Large intestine (tissue), 3 donors: ENCODE data around the gene RPTOR. TPM values are rescaled to one million over a fixed set of nuclear protein-coding genes. Genes with fewer than 3 reads are reported as not detected.

Experiments used
- DNase-seq, 2 donors: peaks; one replicate each; pipeline versions ENCODE4 v3.0.0 to v3.0.0-alpha.2; 2013
- H3K27ac ChIP-seq: one replicate; pipeline ENCODE4 v1.5.1; 2013; ENCODE audit warnings: low read length
- H3K27me3 ChIP-seq: 2 replicates; pipeline ENCODE4 v1.6.1; 2013; ENCODE audit warnings: low read length; ENCODE audit not compliant: control insufficient read depth, insufficient read depth
- H3K36me3 ChIP-seq: 2 replicates; pipeline ENCODE4 v1.6.1; 2013; ENCODE audit warnings: low read length; ENCODE audit not compliant: control insufficient read depth, insufficient read depth
- H3K4me1 ChIP-seq: one replicate; pipeline ENCODE4 v1.6.1; 2013; ENCODE audit warnings: low read length; ENCODE audit not compliant: control insufficient read depth, insufficient read depth
- H3K4me3 ChIP-seq: one replicate; pipeline ENCODE4 v1.5.1; 2013; ENCODE audit warnings: low read length
- H3K9me3 ChIP-seq: one replicate; pipeline ENCODE4 v1.6.1; 2013; ENCODE audit warnings: mild to moderate bottlenecking, low read depth, low read length, moderate library complexity; ENCODE audit not compliant: control insufficient read depth
- WGBS: methylation state at CpG from one replicate; pipeline ENCODE4 v1.1.5; 2013; ENCODE audit warnings: low lambda C conversion rate; ENCODE audit not compliant: insufficient coverage; 5-methylcytosine and 5-hydroxymethylcytosine counted together
- polyA plus RNA-seq: library from polyadenylated mRNA; unstranded; fragments of 120-200 nt; gene quantifications from one replicate; pipeline ENCODE4 v1.2.1, GENCODE V29; 2013

Gene RPTOR
- polyA plus RNA-seq, 1 donor, result 16.8 TPM

DNA sequence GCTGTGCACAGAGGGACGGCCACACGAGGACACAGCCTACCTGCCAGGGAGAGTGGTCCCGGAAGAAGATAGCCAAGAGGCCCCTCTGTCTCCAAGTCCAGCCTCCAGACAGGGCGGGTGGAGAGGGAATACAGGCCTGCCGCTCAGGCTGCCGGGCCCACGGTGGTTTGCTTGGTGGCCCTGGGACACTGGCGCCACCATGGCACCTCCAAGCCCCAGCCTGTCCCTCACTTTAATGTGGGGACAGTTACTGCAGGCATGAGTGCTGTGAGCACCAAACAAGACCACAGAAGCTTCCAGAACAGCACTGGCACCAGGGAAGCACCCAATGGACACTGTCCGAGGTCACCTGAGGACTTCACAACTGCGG is 425.0 kb downstream of the RPTOR start:
- no CpG with 5 or more reads among the region's 10 CpGs for WGBS

DNA sequence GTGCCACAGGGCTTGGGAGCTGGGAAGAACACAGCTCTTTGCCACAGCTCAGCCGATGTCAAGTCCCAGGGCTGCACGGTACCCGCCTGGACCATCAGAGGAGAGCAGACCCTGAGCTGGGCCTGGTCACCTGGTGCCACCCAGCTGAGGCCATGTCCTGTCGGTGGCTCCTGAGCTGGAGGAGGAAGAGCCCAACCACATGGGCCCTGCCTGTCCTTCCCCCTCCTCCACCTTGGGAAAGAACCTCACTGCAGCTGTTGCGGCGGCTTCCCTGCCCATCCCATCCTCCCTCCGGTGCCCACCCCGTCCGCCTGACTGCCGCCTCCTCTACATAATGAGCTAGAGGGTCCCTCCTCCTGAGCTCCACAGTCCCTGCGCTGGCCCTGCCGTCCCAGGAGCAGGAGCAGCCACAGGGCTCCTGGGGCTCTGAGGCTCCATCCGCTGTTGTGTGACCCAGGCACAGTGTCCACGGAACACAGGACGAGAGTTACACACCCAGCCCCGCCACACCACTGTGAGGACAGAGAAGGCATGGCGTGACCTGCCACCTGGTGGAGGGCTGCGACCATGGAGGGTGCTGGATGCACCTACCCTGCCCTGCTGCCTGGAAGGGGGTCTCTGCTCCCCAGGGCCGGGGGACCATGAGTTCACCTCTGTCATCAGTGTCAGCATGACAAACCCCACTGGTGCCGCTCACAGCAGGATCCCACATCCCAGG is 425.6 kb downstream of the RPTOR start:
- H3K4me3 ChIP-seq, result no peak overlapping the region
- DNase-seq, result no peak
- peaks cover 4% of the 10 kb centered on the region for H3K9me3 ChIP-seq
- H3K27me3 ChIP-seq, result peaks cover 19% of the 10 kb centered on the region
- no peak overlapping the region for H3K27ac ChIP-seq
- WGBS, result no CpG with 5 or more reads among the region's 20 CpGs
- peaks cover 8% of the 10 kb centered on the region for H3K4me1 ChIP-seq
- H3K36me3 ChIP-seq, result peaks cover 4% of the 10 kb centered on the region

More for the DNA sequence above, 425.0 kb downstream of the RPTOR start:
- H3K9me3 ChIP-seq, result peaks cover 4% of the 10 kb centered on the region
- no peak overlapping the region for H3K4me3 ChIP-seq
- peaks cover 19% of the 10 kb centered on the region for H3K27me3 ChIP-seq
- peaks cover 8% of the 10 kb centered on the region for H3K4me1 ChIP-seq
- no peak for DNase-seq
- peaks cover 9% of the 10 kb centered on the region for H3K36me3 ChIP-seq
- H3K27ac ChIP-seq, result no peak overlapping the region

- WGBS, result no CpG with 5 or more reads among the region's 26 CpGs
- H3K27ac ChIP-seq, result no peak overlapping the region
Observed at GRCh38 chr17:80970762-80971703, 426.4 kb downstream of the RPTOR start.

GRCh38 chr17:80971704-80972304 is 427.2 kb downstream of the RPTOR start:
- H3K4me3 ChIP-seq, result no peak overlapping the region
- peaks cover 8% of the 10 kb centered on the region for H3K4me1 ChIP-seq
- no peaks in the 10 kb centered on the region for H3K36me3 ChIP-seq
- DNase-seq, result no peak
- H3K9me3 ChIP-seq, result no peaks in the 10 kb centered on the region
- no CpG with 5 or more reads among the region's 13 CpGs for WGBS
- peaks cover 19% of the 10 kb centered on the region for H3K27me3 ChIP-seq
- no peak overlapping the region for H3K27ac ChIP-seq

More at GRCh38 chr17:80970762-80971703, 426.4 kb downstream of the RPTOR start:
- H3K27me3 ChIP-seq, result peaks cover 19% of the 10 kb centered on the region
- DNase-seq, result no peak
- peaks cover 8% of the 10 kb centered on the region for H3K4me1 ChIP-seq
- H3K9me3 ChIP-seq, result peaks cover 4% of the 10 kb centered on the region
- H3K4me3 ChIP-seq, result no peak overlapping the region
- H3K36me3 ChIP-seq, result no peaks in the 10 kb centered on the region

- H3K36me3 ChIP-seq, result no peaks in the 10 kb centered on the region
- no peaks in the 10 kb centered on the region for H3K9me3 ChIP-seq
- H3K27ac ChIP-seq, result no peak overlapping the region
- H3K4me3 ChIP-seq, result no peak overlapping the region
- peaks cover 18% of the 10 kb centered on the region for H3K27me3 ChIP-seq
- WGBS, result 78% methylated on average over 1 of the region's 3 CpGs
- H3K4me1 ChIP-seq, result peaks cover 3% of the 10 kb centered on the region
- DNase-seq, result no peak
Observed at GRCh38 chr17:80976701-80977100, 432.1 kb downstream of the RPTOR start.

GRCh38 chr17:80977172-80977571 is 432.5 kb downstream of the RPTOR start:
- Histone ChIP-seq H3K27ac (no peak overlapping the region), H3K4me1 (peaks cover 3% of the 10 kb centered on the region), H3K27me3 (peaks cover 19% of the 10 kb centered on the region), H3K9me3 (no peaks in the 10 kb centered on the region), H3K36me3 (no peaks in the 10 kb centered on the region), H3K4me3 (no peak overlapping the region)
- 94% methylated on average over 3 of the region's 4 CpGs for WGBS
- DNase-seq, result no peak

DNA sequence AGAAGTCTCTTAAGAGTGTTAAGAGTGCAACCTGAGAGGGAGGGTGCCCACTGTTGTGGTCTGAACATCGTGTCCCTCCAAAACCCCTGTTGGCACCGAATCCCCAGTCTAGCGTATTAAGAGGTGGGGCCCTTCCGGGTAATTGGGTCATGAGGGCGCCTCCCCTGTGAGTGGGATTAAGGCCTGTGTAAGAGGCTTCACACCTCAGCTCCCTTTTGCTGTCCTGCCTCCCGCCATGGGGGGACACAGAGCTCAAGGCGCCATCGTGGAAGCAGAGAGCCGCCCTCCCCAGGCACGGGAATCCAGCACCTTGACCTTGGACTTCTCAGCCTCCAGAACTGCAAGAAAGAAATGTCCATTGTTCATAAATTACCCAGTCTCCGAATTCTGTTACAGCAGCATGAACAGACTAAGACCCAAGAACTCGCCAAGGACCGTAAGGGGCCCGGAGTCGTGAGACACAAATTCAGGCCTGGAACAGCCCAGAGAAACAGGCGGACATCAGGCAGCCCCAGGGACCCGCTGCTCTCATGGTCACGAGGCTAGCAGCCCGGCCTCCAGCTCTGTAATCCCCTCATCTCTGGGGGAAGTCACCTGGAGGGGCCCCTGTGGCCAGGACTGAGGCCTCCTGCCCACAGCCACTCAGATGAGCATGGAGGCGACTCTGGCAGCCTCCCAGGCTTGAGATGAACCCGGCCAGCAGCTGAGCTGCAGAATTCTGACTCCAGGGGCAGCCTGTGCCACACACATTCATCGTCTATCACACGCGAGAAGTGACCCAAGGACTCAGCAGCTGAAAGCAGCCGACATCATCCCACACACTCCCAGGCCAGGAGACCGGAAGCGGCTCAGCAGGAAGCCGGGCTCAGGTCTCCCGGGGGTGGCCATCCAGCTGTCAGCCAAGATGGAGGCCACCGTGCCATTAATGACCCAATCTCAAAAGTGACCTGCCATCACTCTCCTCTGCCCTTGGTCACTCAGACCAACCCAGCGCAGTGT is 434.2 kb downstream of the RPTOR start:
- Histone ChIP-seq H3K27me3 (peaks cover 24% of the 10 kb centered on the region), H3K36me3 (no peaks in the 10 kb centered on the region), H3K9me3 (no peaks in the 10 kb centered on the region), H3K27ac (no peak overlapping the region), H3K4me1 (peaks cover 3% of the 10 kb centered on the region), H3K4me3 (no peak overlapping the region)
- DNase-seq, result no peak
- no CpG with 5 or more reads among the region's 31 CpGs for WGBS

GRCh38 chr17:80979547-80980378 is 435.1 kb downstream of the RPTOR start:
- no peak overlapping the region for H3K4me3 ChIP-seq
- no peaks in the 10 kb centered on the region for H3K9me3 ChIP-seq
- H3K36me3 ChIP-seq, result no peaks in the 10 kb centered on the region
- peaks cover 3% of the 10 kb centered on the region for H3K4me1 ChIP-seq
- no CpG with 5 or more reads among the region's 26 CpGs for WGBS
- DNase-seq, result no peak
- H3K27me3 ChIP-seq, result peaks cover 24% of the 10 kb centered on the region
- H3K27ac ChIP-seq, result no peak overlapping the region

GRCh38 chr17:80980397-80981061 is 435.9 kb downstream of the RPTOR start:
- Histone ChIP-seq H3K4me3 (no peak overlapping the region), H3K27me3 (peaks cover 24% of the 10 kb centered on the region), H3K9me3 (no peaks in the 10 kb centered on the region), H3K4me1 (peaks cover 3% of the 10 kb centered on the region), H3K27ac (no peak overlapping the region), H3K36me3 (no peaks in the 10 kb centered on the region)
- DNase-seq, result no peak
- 55% methylated on average over 5 of the region's 7 CpGs for WGBS
